ENCODE measurements around the gene TFB1M.

The TFB1M gene

DNA sequence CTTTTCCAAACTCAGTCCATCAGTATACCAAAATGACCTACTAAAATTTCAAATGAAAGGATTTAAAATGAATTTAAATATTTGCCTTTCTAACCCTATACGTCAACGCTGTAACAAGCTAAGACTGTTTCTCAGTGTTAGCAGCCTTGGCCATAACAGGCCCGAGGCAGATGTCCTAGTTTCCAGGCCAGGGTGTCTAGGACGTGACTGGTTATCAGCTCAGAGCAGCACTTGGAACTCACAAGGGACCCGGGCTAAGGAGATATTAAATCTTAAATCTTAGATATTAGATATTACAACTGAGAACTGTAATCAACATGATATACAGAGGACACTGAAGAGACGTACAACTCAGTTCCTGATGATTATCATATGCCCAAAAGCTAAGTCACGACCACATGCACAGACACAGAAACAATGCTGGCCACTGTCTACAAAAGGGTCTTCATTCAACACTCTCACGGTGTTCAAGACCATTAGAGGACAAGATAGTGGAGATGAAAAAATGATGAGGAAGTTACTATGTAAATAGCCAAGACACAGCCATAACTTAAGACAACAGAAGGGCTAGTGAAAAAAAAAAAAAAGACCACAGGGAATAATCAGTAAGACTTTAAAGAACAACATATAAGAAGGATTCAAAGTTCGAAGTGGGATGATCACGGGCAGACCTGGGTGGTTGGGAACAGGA lies 50.8 kb downstream of the TFB1M start, which contains the start of gene CLDN20:
Gene CLDN20, plus strand, starts transcription at position 641 of the 691 bp plus-strand sequence. CDS start 11,707 bp downstream, outside the sequence.
- no peak for DNase-seq (ENCODE audit: low read depth)

DNA sequence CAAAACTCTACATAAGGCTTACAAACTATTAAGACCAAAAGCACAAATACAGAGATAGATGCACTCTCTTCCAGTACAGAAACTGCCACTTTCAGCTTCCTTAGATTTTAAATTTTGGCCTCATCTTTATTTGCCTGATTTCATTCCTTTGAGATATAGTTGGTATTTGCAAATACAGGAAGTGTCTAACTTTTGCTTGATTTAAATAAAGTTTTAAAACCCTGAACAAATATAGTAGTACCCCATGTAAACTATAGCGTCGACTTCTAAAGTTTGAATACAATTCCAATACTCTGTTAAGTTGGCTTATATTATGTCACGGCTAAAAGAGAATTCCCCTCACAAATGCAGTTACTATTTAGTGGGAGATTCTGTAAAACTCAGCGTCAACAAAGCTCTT lies 51.6 kb downstream of the TFB1M start:
- no peak for DNase-seq (ENCODE audit: low read depth)

DNA sequence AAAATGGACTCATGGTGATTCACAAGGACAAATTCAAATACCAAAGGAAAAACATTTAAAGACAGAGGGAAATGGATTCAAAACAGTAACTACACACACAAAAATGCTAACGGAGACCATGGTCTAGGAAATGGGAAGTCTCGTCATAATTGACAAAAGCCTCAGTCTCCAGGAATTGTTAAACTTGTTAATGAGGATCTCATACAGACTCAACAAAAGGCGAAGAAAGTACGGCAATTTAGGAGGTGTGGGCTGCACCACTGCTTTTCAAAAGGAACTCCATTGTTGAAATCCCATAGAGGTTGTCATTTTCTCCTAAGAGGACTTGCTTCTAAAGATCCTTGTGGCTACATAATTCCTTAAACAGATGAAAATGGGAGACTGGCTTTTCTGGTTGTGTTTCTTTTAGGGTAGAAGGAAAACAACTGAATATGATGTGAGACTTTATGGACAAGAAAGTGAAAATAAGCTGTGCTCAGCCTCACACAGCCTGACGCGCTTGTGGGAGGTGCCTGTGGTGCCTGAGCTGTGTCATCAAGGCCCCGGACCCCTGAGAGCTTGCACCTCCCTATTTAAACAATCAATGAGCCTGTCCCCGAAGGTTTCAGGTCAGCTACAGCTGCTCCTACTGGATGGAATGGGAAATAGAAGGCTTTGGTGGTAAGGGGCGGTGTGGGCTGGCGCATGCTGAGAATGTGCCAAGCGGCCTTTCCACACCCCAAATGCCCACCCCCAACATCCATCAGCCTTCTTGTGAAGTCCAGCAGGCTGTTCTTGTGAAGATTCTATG lies 53.0 kb downstream of the TFB1M start:
- no peak for DNase-seq (ENCODE audit: low read depth)

DNA sequence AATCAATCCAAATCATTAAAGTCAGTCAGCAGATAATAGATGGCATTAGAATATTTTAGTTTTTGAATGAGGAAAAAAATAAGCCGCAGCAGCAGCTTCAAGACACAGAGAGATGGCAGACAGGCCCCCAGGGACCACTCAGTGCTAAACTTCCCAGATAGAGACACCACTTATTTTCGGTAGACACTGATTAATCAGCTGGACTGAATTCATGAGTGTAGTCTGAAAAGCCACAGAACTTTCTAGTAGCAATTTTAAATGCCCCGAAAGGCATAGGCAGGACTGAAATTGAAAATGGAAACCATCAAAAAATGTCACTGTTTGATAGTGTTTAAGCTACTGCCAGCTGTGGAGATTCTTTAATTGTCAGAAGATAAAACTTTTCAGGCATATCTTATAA lies 53.6 kb downstream of the TFB1M start:
- no peak for DNase-seq (ENCODE audit: low read depth)

DNA sequence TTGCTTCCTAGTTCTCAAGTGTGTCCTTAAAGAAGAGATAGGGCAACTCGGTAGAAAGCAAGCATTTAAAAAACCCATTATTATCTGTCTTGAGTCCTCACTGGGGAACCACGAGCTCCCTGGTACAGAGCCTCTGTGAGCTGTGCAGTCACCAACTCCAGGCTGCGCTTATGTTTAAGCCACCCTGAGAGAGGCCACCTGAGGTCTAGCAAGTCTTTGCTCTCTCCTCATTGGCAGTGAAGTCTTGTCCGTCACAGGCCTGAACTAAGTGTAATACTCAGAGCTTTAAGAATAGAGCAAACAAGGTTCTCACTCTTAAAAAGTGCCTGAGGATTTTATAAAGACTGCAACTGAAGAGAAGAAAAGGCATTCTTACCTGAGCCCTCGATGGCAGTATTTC lies 54.4 kb downstream of the TFB1M start:
- DNase-seq (ENCODE audit: low read depth): no peak

DNA sequence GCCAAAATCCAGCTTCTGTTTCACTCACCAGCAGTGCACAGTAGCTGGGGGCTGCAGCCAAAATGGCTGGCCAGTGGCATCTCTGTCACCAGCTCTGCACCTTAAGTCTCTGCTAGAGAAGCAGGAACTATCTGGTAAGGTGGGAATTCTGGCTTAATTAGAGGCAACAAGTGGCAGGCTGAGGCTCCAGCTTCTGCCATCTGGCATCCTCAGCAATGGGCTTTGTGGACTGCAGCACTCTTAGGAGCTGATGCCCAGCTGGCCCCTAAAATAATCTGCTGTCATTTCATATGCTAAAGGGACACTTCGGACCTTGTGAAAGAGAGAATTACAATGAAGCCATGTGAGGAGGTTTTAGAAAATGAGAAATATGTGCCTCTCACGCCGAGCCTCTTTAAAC lies 55.1 kb downstream of the TFB1M start:
- no peak for DNase-seq (ENCODE audit: low read depth)

DNA sequence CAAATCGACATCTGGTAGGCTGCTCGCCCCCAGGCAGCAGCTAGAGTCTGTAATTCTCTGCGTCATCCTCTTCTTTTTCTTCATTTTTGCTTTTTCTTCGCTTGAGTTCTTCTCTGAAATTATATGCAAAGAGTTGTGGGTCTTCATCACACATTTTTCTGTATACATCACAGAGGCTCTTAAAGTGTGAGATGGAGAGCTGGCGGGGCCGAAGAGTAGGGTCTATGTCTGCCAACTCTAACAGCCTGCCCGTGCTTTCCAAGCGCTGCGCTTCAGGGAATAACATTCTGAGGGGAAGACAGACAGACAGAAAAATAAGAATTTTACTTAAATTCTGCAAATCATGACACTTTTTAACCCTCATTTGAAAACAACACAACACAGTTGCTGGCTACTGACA lies 56.5 kb downstream of the TFB1M start:
- no peak for DNase-seq (ENCODE audit: low read depth)

DNA sequence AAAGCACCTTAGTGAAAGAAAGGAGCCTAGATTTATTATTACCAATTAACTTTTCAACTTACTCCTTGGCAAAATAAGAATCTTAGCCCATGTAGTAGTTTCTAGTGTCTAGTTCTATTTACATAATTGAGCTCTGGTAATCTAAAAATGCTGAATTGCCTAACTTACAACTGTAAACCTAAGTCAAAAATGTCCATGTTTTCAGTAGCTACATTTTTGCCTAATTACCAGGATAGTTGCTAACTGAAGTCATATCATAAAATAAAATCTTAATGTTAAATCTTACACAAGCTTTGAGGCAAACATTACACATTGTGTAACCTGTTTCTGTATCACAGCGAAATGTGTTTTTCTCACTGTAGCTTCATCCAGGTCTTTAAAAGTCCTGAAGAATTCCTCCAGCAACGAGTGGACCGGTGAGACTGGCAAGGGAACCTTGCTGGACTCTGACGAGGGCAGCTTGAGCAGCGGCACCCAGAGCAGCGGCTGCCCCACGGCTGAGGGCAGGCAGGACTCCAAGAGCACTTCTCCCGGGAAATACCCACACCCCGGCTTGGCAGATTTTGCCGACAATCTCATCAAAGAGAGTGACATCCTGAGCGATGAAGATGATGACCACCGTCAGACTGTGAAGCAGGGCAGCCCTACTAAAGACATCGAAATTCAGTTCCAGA lies 58.0 kb downstream of the TFB1M start:
- peak; percentile 19 for DNase-seq (ENCODE audit: low read depth)

DNA sequence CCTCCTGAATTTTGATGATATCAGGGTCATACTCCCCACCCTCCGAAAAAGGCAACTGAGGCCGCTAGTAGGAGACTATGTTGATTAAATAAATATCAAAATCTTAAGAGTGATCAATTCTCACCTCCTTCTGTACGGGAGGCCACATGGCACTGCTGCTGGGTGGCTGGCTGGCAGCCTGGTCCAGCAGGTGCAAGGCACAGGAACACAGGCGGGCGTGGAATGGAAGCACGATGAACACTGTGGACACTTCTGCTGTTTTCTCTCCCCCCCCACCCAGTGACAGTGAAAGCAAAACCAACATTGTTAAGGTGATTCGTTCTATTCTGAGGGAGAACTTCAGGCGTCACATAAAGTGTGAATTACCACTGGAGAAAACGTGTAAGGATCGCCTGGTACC lies 60.1 kb downstream of the TFB1M start:
- DNase-seq (ENCODE audit: low read depth): no peak

DNA sequence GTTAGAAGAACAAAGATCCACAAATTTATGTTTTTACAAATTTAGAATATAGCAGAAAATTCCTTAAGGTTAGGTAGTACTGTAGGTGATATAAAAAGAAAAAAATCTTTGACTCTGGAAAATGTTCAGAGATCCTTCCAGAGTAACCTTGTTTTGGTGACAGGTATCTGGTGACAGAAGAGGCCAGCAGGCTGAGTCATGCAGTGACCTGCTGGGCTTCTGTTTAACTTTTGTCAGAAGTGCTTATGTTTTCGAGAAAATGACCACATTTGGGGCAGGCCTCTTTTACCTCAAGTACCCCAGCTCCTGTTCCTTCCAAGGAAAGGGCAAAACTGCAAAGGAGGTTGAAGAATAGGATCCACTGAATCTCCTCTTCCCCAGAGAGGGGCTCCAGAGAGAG lies 60.9 kb downstream of the TFB1M start:
- DNase-seq (ENCODE audit: low read depth): no peak

DNA sequence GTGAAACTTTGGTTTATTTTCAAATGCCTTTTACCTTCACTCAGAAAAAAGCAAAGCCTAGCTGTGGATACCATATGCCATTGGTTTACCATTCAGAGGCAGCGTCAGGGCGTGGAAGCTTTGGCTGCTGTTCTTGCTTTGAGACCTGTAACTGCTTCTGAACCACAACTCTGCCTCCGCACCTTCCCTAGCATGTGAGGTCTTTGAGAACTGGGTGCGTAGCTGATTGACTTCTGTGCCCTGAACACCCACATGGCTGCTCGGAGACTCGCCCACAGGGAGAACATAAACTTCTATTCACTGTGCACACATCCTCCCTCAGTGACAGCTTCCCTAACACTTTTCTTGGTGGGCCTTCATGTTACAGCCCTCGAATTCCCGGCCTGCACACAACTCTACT lies 61.7 kb downstream of the TFB1M start:
- DNase-seq (ENCODE audit: low read depth): no peak

DNA sequence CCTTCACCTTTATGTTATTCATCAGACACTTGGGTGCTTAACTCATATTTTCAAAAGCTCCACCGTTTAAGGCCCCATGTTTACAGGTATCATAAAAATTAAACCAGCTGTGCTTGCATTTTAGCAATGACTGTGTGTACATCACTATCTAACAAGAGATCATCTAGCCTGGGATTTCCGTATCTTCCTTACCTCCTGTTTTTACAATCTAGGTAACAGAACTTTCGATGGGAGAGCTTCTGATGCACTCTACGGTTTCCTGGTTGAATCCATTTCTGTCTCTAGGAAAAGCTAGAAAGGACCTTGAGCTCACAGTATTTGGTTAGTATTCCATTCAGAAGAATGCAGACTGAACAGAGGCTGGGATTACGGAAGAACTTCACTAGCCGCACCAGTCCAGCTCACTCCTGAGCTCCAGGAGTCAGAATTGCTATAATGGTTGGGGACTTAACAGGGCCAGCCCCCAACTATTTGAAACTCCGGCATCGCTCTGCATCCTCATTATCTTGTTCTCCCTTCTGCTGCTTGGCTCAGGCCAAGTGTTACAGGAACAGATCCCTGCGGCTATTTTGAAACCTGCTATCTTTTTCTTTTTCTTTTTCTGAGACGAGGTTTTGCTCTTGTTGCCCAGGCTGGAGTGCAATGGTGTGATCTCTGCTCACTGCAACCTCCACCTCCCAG lies 63.4 kb downstream of the TFB1M start:
- no peak for DNase-seq (ENCODE audit: low read depth)

DNA sequence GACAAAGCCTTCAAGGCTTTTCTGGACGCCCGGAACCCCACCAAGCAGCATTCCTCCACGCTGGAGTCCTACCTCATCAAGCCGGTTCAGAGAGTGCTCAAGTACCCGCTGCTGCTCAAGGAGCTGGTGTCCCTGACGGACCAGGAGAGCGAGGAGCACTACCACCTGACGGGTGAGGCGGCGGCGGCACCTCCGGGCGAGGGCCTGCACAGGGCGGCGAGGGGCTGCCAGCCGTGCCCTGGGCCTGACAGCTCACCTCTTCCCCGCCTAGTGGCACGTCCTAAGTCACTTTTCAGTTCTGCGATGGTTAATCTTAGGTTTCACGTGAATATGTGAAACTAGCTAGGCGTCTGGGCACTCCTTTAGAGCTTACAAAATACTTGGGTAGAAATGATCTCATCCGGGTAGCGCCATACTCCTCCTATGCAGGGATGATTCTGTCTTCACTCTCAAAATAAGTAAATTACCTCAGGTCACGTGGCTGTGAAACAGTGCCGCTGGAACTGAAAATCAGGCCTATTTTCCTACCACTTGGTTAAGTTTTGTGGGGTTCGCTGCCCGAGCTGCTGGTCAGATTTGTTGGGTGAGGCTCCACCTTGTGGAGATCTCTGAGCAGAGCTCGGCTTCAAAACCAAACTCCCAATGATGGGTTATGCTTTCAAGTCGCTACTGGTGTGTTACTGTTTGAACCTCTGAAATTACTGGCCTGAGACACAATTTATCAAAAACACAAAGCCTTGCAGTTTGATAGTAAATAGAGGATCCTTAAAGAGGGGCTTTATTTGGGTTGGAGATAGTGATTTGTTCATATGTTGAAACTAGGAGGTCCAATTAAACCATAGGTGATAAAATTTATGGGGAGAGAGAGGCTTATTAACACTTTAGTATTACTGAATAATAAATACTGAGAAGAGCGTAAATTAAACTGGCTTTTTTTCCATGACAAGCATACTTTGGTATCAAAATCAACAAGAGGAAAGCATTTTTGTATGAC lies 66.0 kb downstream of the TFB1M start:
- no peak for DNase-seq (ENCODE audit: low read depth)

DNA sequence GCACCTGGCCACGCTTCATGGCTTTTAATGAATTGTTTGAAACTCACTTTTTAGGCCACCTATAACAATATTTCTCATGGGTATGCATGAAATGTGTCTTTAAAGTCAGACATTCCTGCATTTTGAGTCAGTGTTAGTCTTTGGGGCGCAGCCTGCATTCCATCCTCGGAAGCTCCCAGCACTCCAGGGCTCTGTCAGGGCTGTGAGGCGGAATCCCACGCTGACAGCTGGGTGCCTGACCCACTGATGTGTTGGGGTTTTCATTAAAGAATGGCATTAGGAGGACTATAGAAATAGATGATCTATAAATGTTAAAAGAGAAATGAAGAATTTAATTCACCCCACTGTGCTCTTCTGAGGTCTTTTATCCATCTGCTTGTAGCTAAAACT lies 66.7 kb downstream of the TFB1M start:
- no peak for DNase-seq (ENCODE audit: low read depth)

DNA sequence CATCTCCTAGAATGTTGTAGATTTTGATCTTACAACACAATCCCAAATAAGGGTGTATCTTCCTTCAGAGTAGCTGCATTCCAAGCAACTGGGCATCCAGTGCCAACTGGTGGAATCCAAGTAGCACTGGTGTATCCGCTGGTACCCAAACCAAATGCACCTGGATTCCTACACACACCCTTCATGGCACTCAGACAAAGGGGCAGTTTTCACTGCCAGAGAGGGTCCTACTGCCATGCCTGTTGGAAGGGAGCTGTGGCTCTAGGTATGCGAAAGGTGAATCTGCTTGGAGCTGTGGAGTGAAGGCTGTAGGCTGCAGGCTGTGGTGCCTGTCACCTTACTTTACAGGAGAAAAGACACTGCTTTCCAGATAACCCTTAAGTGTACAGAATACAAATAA lies 67.5 kb downstream of the TFB1M start:
- no peak for DNase-seq (ENCODE audit: low read depth)

DNA sequence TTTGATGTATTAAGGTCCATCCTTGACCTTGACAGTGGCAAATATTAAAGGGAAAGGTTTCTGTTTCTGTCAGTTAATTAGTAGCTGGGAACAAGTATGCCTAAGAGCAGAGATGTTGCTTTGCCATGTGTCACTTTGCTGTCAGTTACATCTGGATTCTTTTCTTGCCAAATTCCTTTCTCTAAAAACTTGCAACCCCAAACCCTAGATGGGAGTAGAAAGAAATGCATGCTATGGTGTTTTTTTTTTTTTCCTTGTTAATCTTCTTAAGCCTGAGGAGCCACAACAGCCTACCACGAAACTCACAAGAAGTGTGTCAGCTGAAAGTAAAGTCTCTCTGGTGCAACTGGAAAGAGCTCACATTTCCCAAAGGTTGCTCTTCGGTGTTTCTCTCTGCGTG lies 68.5 kb downstream of the TFB1M start:
- DNase-seq (ENCODE audit: low read depth): no peak

DNA sequence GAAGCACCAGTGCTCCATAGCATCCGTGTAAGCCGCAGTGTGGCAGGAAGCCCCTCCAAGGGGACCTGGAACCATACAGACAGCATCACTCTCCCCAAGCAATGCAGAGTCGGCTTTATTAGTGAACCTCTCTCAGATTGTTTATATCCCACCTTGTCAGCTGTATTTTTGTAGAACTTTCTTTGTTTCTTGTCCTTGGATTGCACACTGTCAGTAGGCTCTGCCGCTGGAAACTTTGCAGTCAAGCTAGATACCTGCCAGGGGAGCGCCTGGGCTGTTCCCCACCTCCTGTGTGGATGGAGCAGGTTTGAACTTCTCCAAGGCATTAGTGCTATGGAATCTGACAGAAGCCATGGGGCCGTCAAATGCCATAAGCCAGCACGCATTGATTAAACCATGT lies 69.1 kb downstream of the TFB1M start:
- DNase-seq (ENCODE audit: low read depth): no peak

DNA sequence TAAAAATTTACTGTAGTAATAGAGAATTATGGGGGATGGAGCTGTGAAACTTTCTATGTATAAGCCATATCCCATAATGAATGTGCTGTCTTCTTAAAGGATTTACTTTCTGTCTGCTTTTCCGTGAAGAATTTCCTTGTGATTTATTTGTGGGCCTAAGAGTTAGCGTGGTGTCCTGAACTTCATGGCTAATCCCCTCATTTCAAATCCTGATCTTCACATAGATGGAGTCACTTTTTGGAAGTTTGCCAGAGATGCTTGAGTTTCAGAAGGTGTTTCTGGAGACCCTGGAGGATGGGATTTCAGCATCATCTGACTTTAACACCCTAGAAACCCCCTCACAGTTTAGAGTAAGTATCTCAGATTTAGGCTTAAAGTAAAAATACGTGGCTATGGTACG lies 69.8 kb downstream of the TFB1M start:
- DNase-seq (ENCODE audit: low read depth): no peak

DNA sequence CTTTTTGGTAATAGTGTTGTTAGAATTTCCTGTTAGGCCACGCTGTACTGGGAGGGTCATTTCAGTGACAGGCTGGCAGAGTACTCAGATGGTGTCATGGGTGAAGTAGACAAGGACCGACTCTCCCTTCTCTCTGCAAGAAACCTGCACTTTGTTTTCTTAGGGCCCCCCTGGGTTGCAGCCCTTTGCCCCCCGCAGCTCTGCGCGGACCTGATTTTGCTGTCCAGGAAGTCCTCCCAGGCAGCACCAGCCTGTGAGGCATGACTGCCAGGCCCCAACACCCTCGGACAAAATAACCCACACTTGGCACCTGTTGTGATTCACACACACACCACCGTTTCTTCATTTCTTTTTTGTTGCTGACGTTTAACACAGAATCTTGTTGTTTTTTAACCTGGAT lies 72.3 kb downstream of the TFB1M start:
- no peak for DNase-seq (ENCODE audit: low read depth)

DNA sequence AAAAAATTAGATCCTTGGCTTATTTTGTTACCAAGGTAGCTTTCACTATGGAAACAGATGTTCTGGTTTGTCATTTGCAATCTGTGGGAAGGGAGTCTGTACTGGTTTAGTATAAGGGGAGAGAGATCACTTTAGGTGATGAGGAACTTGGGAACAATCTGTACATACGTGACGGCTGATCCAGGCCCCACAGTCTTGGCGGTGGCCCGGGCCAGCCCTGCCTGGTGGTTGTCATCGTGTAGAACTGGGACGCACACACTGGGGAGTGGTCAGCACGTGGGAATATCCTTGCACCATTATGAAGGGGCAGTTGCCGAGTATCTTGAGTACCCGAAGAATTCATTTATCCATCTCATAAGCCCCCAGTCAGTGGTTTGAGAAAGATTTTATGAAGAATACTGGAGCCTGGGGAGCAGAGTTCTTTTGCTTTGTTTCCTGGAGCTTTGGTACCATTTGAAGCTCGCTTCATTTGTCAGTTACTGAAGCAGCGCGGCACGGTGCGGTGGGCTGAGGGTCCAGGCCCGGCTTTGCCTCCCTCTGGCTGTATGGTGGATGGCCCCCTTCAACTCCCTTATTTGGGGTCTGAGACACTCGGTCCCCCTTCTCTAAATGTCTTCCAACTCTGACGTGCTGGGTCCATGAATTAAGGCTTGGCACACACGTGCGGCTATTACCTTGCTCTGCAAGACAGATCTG lies 73.2 kb downstream of the TFB1M start:
- no peak for DNase-seq (ENCODE audit: low read depth)

DNA sequence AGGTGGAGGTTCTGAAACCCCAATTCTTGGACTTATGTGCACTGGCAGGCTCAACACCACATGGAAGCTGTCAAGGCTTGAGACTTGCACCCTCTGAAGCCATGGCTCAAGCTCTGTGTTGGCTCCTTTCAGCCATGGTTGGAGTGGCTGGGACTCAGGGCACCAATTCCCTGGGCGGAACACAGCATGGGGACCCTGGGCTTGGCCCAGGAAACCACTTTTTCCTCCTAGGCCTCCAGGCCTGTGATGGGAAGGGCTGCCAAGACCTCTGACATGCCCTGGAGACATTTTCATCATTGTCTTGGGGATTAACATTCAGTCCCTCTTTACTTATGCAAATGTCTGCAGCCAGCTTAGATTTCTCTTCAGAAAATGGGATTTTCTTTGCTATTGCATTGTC lies 76.7 kb downstream of the TFB1M start:
- no peak for DNase-seq (ENCODE audit: low read depth)

Data from GM04503 (cell line).